MM.1S (cell line): ENCODE measurements around the gene NCKAP5.

Experiments
- DNase-seq: peaks from one replicate; pipeline ENCODE4 v3.0.0-alpha.2; 2015
- H2AFZ ChIP-seq: fragments of 300-600 bp; sonication (generic); 2 replicates; pipeline ENCODE4 v1.6.0; 2016; ENCODE audit warnings: antibody characterized with exemption, low read length
- H3F3A ChIP-seq: fragments of 300-600 bp; sonication (generic); 2 replicates; pipeline ENCODE4 v1.6.1; 2016; ENCODE audit warnings: mild to moderate bottlenecking, antibody characterized with exemption, low read length, moderate library complexity, mixed read lengths; ENCODE audit not compliant: insufficient read depth
- H3K27ac ChIP-seq: fragments of 300-600 bp; sonication (generic); 2 replicates; pipeline ENCODE4 v1.5.1; 2016; ENCODE audit warnings: mild to moderate bottlenecking, low read length
- H3K27me3 ChIP-seq: fragments of 300-600 bp; sonication (generic); replicated peaks from 2 replicates; pipeline ENCODE4 v1.6.0; 2016; ENCODE audit warnings: low read length; ENCODE audit not compliant: insufficient read depth
- H3K36me3 ChIP-seq: fragments of 300-600 bp; sonication (generic); replicated peaks from 2 replicates; pipeline ENCODE4 v1.6.1; 2016; ENCODE audit warnings: mild to moderate bottlenecking, low read length, mixed read lengths; ENCODE audit not compliant: insufficient read depth
- H3K4me1 ChIP-seq: fragments of 300-600 bp; sonication (generic); 2 replicates; pipeline ENCODE4 v1.6.1; 2016; ENCODE audit warnings: low read length, mixed read lengths
- H3K4me2 ChIP-seq: fragments of 300-600 bp; sonication (generic); 2 replicates; pipeline ENCODE4 v1.6.0; 2016; ENCODE audit warnings: low read depth, low read length
- H3K4me3 ChIP-seq: fragments of 300-600 bp; sonication (generic); 2 replicates; pipeline ENCODE4 v1.5.1; 2016; ENCODE audit warnings: low read length, mixed read lengths
- H3K79me2 ChIP-seq: fragments of 300-600 bp; sonication (generic); 2 replicates; pipeline ENCODE4 v1.6.1; 2016; ENCODE audit warnings: mixed run types, low read length, mixed read lengths
- H3K9ac ChIP-seq: fragments of 300-600 bp; sonication (generic); 2 replicates; pipeline ENCODE4 v1.6.1; 2016; ENCODE audit warnings: low read length, mixed read lengths
- H3K9me2 ChIP-seq: fragments of 300-600 bp; sonication (generic); replicated peaks from 2 replicates; pipeline ENCODE4 v1.6.1; 2016; ENCODE audit warnings: mild to moderate bottlenecking, low read length, mixed read lengths; ENCODE audit not compliant: insufficient read depth
- H3K9me3 ChIP-seq: fragments of 300-600 bp; sonication (generic); replicated peaks from 2 replicates; pipeline ENCODE4 v1.6.1; 2016; ENCODE audit warnings: mild to moderate bottlenecking, low read length, mixed read lengths; ENCODE audit not compliant: insufficient read depth
- H4K20me1 ChIP-seq: fragments of 300-600 bp; sonication (generic); 2 replicates; pipeline ENCODE4 v1.6.1; 2016; ENCODE audit warnings: mild to moderate bottlenecking, low read length, moderate library complexity, mixed read lengths; ENCODE audit not compliant: insufficient read depth
- EZH2 ChIP-seq: fragments of 300-600 bp; sonication (generic); optimal IDR thresholded peaks from 2 replicates; pipeline ENCODE3; 2017; ENCODE audit warnings: low read depth, mild to moderate bottlenecking, antibody characterized with exemption, low read length, mixed read lengths
- EZH2phosphoT487 ChIP-seq: fragments of 300-600 bp; sonication (generic); IDR thresholded peaks from 2 replicates; pipeline ENCODE4 v1.6.1; 2018; ENCODE audit warnings: antibody characterized with exemption, low read length
- TF ChIP-seq, protein P1 (sequence below): fragments of 300-600 bp; sonication (generic); IDR thresholded peaks from 2 replicates; pipeline ENCODE4 v1.5.1; 2016; ENCODE audit warnings: antibody characterized with exemption, low read length, mixed read lengths

Gene NCKAP5

GRCh38 chr2:133286326-133286922 is 281.8 kb downstream of the NCKAP5 start:
- Histone ChIP-seq H2AFZ (no peak overlapping the region), H3K4me2 (no peak overlapping the region), H4K20me1 (no peaks in the 10 kb centered on the region), H3F3A (no peaks in the 10 kb centered on the region), H3K36me3 (no peaks in the 10 kb centered on the region), H3K79me2 (no peaks in the 10 kb centered on the region), H3K27ac (no peak overlapping the region), H3K27me3 (no peaks in the 10 kb centered on the region), H3K9me2 (no peaks in the 10 kb centered on the region), H3K4me1 (no peaks in the 10 kb centered on the region), H3K9me3 (no peaks in the 10 kb centered on the region), H3K4me3 (no peak overlapping the region), H3K9ac (no peak overlapping the region)
- no peak for DNase-seq
- TF ChIP-seq EZH2, result no peak
- TF ChIP-seq, protein P1, sequence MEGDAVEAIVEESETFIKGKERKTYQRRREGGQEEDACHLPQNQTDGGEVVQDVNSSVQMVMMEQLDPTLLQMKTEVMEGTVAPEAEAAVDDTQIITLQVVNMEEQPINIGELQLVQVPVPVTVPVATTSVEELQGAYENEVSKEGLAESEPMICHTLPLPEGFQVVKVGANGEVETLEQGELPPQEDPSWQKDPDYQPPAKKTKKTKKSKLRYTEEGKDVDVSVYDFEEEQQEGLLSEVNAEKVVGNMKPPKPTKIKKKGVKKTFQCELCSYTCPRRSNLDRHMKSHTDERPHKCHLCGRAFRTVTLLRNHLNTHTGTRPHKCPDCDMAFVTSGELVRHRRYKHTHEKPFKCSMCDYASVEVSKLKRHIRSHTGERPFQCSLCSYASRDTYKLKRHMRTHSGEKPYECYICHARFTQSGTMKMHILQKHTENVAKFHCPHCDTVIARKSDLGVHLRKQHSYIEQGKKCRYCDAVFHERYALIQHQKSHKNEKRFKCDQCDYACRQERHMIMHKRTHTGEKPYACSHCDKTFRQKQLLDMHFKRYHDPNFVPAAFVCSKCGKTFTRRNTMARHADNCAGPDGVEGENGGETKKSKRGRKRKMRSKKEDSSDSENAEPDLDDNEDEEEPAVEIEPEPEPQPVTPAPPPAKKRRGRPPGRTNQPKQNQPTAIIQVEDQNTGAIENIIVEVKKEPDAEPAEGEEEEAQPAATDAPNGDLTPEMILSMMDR, result no peak
- TF ChIP-seq EZH2phosphoT487, result no peak

DNA sequence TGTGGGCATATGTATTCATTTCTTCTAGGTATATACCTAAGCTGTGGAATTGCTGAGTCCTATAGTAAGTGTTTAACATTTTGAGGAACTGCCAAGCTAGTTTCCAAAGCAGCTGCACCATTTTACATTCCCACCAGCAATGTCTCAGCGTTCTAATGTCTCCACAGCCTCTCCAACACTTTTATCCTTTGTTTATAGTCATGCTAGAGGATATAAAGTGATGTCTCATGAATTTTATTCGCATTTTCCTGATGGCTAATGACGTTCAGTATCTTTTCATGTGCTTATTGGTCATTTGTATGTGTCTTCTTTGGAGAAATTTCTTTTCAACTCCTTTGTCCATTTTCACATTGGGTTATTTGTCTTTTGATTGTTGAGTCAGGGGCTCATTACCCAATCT is 295.2 kb downstream of the NCKAP5 start:
- Histone ChIP-seq H3K4me2 (no peak overlapping the region), H4K20me1 (no peaks in the 10 kb centered on the region), H3K4me3 (no peak overlapping the region), H3K9me2 (no peaks in the 10 kb centered on the region), H3K27me3 (no peaks in the 10 kb centered on the region), H3K27ac (no peak overlapping the region), H2AFZ (no peak overlapping the region), H3K4me1 (no peaks in the 10 kb centered on the region), H3K9me3 (no peaks in the 10 kb centered on the region), H3K79me2 (no peaks in the 10 kb centered on the region), H3K9ac (no peak overlapping the region), H3K36me3 (no peaks in the 10 kb centered on the region), H3F3A (no peaks in the 10 kb centered on the region)
- TF ChIP-seq, protein P1, result no peak
- TF ChIP-seq EZH2phosphoT487 (no peak), EZH2 (no peak)
- no peak for DNase-seq

DNA sequence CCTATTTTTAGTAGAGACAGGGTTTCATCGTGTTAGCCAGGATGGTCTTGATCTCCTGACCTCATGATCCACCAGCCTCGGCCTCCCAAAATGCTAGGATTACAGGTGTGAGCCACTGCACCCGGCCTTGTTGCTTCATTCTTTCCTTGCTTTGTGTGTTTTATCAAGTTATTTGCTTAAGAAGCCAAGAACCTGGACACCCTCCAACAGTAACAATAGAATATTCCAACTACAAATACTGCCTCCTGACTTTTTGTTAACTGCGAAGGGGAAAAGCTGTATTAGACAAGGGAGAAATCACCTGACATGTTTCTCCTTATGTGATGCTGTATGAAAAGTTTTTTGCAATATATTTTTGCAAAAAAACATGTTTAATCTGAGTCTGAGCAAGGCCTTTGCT is 297.2 kb downstream of the NCKAP5 start:
- no peaks in the 10 kb centered on the region for H3K36me3 ChIP-seq
- no peaks in the 10 kb centered on the region for H3K9me3 ChIP-seq
- H3F3A ChIP-seq, result no peaks in the 10 kb centered on the region
- H3K9ac ChIP-seq, result no peak overlapping the region
- H3K79me2 ChIP-seq, result no peaks in the 10 kb centered on the region
- no peak overlapping the region for H3K27ac ChIP-seq
- no peaks in the 10 kb centered on the region for H3K4me1 ChIP-seq
- no peaks in the 10 kb centered on the region for H4K20me1 ChIP-seq
- no peak overlapping the region for H3K4me2 ChIP-seq
- no peak overlapping the region for H2AFZ ChIP-seq
- no peak for DNase-seq
- TF ChIP-seq EZH2phosphoT487, result no peak
- no peaks in the 10 kb centered on the region for H3K27me3 ChIP-seq
- H3K9me2 ChIP-seq, result no peaks in the 10 kb centered on the region
- H3K4me3 ChIP-seq, result no peak overlapping the region

- Histone ChIP-seq H3K79me2 (no peaks in the 10 kb centered on the region), H3F3A (no peaks in the 10 kb centered on the region), H3K4me1 (no peaks in the 10 kb centered on the region), H3K4me3 (no peak overlapping the region), H3K9me2 (no peaks in the 10 kb centered on the region), H3K4me2 (no peak overlapping the region), H3K27me3 (no peaks in the 10 kb centered on the region), H4K20me1 (no peaks in the 10 kb centered on the region), H3K36me3 (no peaks in the 10 kb centered on the region), H2AFZ (no peak overlapping the region), H3K9ac (no peak overlapping the region), H3K27ac (no peak overlapping the region), H3K9me3 (no peaks in the 10 kb centered on the region)
- DNase-seq, result no peak
- TF ChIP-seq, protein P1, result no peak
- TF ChIP-seq EZH2phosphoT487 (no peak), EZH2 (no peak)
These were observed 297.7 kb downstream of the NCKAP5 start for GRCh38 chr2:133270550-133270949.
